MM.1S (cell line): ENCODE measurements around the gene SFN.

Experiments used
- DNase-seq: peaks from one replicate; pipeline ENCODE4 v3.0.0-alpha.2; 2015
- H2AFZ ChIP-seq: fragments of 300-600 bp; sonication (generic); 2 replicates; pipeline ENCODE4 v1.6.0; 2016; ENCODE audit warnings: antibody characterized with exemption, low read length
- H3F3A ChIP-seq: fragments of 300-600 bp; sonication (generic); 2 replicates; pipeline ENCODE4 v1.6.1; 2016; ENCODE audit warnings: mild to moderate bottlenecking, antibody characterized with exemption, low read length, moderate library complexity, mixed read lengths; ENCODE audit not compliant: insufficient read depth
- H3K27ac ChIP-seq: fragments of 300-600 bp; sonication (generic); 2 replicates; pipeline ENCODE4 v1.5.1; 2016; ENCODE audit warnings: mild to moderate bottlenecking, low read length
- H3K27me3 ChIP-seq: fragments of 300-600 bp; sonication (generic); replicated peaks from 2 replicates; pipeline ENCODE4 v1.6.0; 2016; ENCODE audit warnings: low read length; ENCODE audit not compliant: insufficient read depth
- H3K36me3 ChIP-seq: fragments of 300-600 bp; sonication (generic); replicated peaks from 2 replicates; pipeline ENCODE4 v1.6.1; 2016; ENCODE audit warnings: mild to moderate bottlenecking, low read length, mixed read lengths; ENCODE audit not compliant: insufficient read depth
- H3K4me1 ChIP-seq: fragments of 300-600 bp; sonication (generic); 2 replicates; pipeline ENCODE4 v1.6.1; 2016; ENCODE audit warnings: low read length, mixed read lengths
- H3K4me2 ChIP-seq: fragments of 300-600 bp; sonication (generic); 2 replicates; pipeline ENCODE4 v1.6.0; 2016; ENCODE audit warnings: low read depth, low read length
- H3K4me3 ChIP-seq: fragments of 300-600 bp; sonication (generic); 2 replicates; pipeline ENCODE4 v1.5.1; 2016; ENCODE audit warnings: low read length, mixed read lengths
- H3K79me2 ChIP-seq: fragments of 300-600 bp; sonication (generic); 2 replicates; pipeline ENCODE4 v1.6.1; 2016; ENCODE audit warnings: mixed run types, low read length, mixed read lengths
- H3K9ac ChIP-seq: fragments of 300-600 bp; sonication (generic); 2 replicates; pipeline ENCODE4 v1.6.1; 2016; ENCODE audit warnings: low read length, mixed read lengths
- H3K9me2 ChIP-seq: fragments of 300-600 bp; sonication (generic); replicated peaks from 2 replicates; pipeline ENCODE4 v1.6.1; 2016; ENCODE audit warnings: mild to moderate bottlenecking, low read length, mixed read lengths; ENCODE audit not compliant: insufficient read depth
- H3K9me3 ChIP-seq: fragments of 300-600 bp; sonication (generic); replicated peaks from 2 replicates; pipeline ENCODE4 v1.6.1; 2016; ENCODE audit warnings: mild to moderate bottlenecking, low read length, mixed read lengths; ENCODE audit not compliant: insufficient read depth
- H4K20me1 ChIP-seq: fragments of 300-600 bp; sonication (generic); 2 replicates; pipeline ENCODE4 v1.6.1; 2016; ENCODE audit warnings: mild to moderate bottlenecking, low read length, moderate library complexity, mixed read lengths; ENCODE audit not compliant: insufficient read depth
- EZH2 ChIP-seq: fragments of 300-600 bp; sonication (generic); optimal IDR thresholded peaks from 2 replicates; pipeline ENCODE3; 2017; ENCODE audit warnings: low read depth, mild to moderate bottlenecking, antibody characterized with exemption, low read length, mixed read lengths
- EZH2phosphoT487 ChIP-seq: fragments of 300-600 bp; sonication (generic); IDR thresholded peaks from 2 replicates; pipeline ENCODE4 v1.6.1; 2018; ENCODE audit warnings: antibody characterized with exemption, low read length
- TF ChIP-seq, protein P1 (sequence below): fragments of 300-600 bp; sonication (generic); IDR thresholded peaks from 2 replicates; pipeline ENCODE4 v1.5.1; 2016; ENCODE audit warnings: antibody characterized with exemption, low read length, mixed read lengths

The SFN gene

GRCh38 chr1:26894263-26894662 is 31.3 kb downstream of the SFN start:
- Histone ChIP-seq H3K4me2 (no peak overlapping the region), H3K4me3 (no peak overlapping the region), H3K79me2 (peaks cover 40% of the 10 kb centered on the region), H3F3A (no peaks in the 10 kb centered on the region), H2AFZ (no peak overlapping the region), H3K4me1 (peaks cover 9% of the 10 kb centered on the region), H3K27ac (no peak overlapping the region), H3K9ac (no peak overlapping the region), H3K9me3 (no peaks in the 10 kb centered on the region), H3K36me3 (no peaks in the 10 kb centered on the region; the same call in 1 of the 2 replicates), H4K20me1 (no peaks in the 10 kb centered on the region), H3K27me3 (no peaks in the 10 kb centered on the region), H3K9me2 (no peaks in the 10 kb centered on the region)
- TF ChIP-seq, protein P1, sequence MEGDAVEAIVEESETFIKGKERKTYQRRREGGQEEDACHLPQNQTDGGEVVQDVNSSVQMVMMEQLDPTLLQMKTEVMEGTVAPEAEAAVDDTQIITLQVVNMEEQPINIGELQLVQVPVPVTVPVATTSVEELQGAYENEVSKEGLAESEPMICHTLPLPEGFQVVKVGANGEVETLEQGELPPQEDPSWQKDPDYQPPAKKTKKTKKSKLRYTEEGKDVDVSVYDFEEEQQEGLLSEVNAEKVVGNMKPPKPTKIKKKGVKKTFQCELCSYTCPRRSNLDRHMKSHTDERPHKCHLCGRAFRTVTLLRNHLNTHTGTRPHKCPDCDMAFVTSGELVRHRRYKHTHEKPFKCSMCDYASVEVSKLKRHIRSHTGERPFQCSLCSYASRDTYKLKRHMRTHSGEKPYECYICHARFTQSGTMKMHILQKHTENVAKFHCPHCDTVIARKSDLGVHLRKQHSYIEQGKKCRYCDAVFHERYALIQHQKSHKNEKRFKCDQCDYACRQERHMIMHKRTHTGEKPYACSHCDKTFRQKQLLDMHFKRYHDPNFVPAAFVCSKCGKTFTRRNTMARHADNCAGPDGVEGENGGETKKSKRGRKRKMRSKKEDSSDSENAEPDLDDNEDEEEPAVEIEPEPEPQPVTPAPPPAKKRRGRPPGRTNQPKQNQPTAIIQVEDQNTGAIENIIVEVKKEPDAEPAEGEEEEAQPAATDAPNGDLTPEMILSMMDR, result no peak
- no peak for TF ChIP-seq EZH2phosphoT487
- TF ChIP-seq EZH2, result no peak
- DNase-seq, result no peak

DNA sequence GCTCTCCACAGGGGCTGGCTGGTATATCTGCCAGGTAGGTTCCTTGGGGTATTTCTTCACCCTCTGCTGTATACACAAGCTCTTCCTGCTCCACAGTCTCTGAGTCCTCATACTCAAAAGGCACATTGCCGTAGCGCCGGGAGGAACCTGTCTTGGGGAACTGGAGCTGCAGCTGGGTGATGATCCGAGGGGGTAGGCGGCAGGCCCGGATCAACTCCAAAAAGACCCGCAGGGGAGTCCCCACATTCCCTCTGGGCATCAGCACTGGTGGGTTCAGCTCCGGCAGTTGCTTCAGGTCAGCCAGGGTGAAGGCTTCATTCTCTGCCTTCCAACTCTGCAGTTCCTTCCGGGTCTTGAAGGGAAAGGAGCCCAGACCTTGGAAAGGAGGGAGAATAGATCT is 34.4 kb downstream of the SFN start:
- Histone ChIP-seq H3K36me3 (no peaks in the 10 kb centered on the region; the same call in 1 of the 2 replicates), H3K79me2 (peaks cover 44% of the 10 kb centered on the region)

DNA sequence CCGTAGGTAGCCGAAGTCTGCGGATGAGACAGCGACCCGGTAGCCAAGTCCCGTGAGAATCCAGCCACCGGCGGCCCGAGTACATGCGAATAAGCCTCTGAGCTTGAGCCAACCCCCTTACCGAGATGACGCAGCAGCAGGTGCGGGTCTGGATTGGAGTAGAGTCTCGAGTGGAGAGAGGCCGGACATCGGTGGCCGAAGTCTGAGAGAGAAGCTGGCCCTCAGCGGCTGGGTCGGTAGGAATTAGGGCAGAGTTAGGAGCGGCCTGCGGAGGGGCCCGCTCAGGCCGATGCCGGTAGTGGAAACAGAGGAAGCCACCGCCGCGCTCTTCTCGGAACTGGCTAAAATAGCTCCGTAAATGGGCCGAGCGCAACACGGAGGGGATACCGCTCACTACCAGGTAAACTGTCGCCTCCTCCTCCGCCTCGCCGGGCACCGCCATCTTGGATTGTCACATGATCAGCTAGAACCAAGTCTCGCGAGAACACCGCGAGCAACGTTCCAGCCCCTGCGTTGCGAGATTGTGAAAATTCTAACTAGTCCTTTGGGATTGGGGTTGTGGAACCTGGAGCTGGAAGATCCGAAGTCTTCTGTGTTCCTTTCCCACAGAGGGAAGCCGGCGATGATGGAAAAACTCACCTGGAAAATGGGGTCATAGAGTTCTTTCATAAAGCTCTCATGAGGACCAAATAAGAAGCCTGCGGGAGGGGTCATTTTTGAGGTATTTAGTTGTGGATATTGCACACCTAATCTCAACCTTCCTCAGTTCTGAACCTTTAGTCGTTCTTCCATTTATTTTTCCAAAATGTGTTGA is 37.3 kb downstream of the SFN start, which contains the start of gene GPATCH3:
GPATCH3 (minus strand) TSS at position 467 of the 814 bp plus-strand sequence; CDS start at position 442, 25 bp downstream.
- peaks cover 36% of the 10 kb centered on the region for H3K79me2 ChIP-seq
- peak within 1 kb of the TSS; percentile 88 for H3K9ac ChIP-seq
- no peaks in the 10 kb centered on the region for H4K20me1 ChIP-seq
- H3K4me2 ChIP-seq, result peak within 1 kb of the TSS; percentile 75
- H2AFZ ChIP-seq, result peak within 1 kb of the TSS; percentile 85
- no peaks in the 10 kb centered on the region for H3K27me3 ChIP-seq
- H3K36me3 ChIP-seq, result no peaks in the 10 kb centered on the region; the same call in 1 of the 2 replicates
- peak within 1 kb of the TSS; percentile 87 for H3K4me3 ChIP-seq
- no peaks in the 10 kb centered on the region for H3K9me3 ChIP-seq
- H3K4me1 ChIP-seq, result peaks cover 8% of the 10 kb centered on the region
- H3F3A ChIP-seq, result peaks cover 4% of the 10 kb centered on the region; the same call in 1 of the 2 replicates
- peak within 1 kb of the TSS; percentile 68 for H3K27ac ChIP-seq
- TF ChIP-seq EZH2phosphoT487 (no peak), EZH2 (no peak)
- TF ChIP-seq, protein P1, result no peak
- peak; percentile 91 for DNase-seq
- H3K9me2 ChIP-seq, result no peaks in the 10 kb centered on the region

More for the DNA sequence above, 34.4 kb downstream of the SFN start:
- Histone ChIP-seq H3F3A (peaks cover 4% of the 10 kb centered on the region; the same call in 1 of the 2 replicates), H2AFZ (no peak overlapping the region), H3K27ac (no peak overlapping the region), H3K9me3 (no peaks in the 10 kb centered on the region), H3K4me2 (no peak overlapping the region), H3K9me2 (no peaks in the 10 kb centered on the region), H3K27me3 (no peaks in the 10 kb centered on the region), H3K9ac (no peak overlapping the region), H3K4me3 (no peak overlapping the region), H4K20me1 (no peaks in the 10 kb centered on the region), H3K4me1 (peaks cover 8% of the 10 kb centered on the region)
- TF ChIP-seq EZH2phosphoT487 (no peak), EZH2 (no peak)
- TF ChIP-seq, protein P1, result no peak
- no peak for DNase-seq
